ENCODE results near the gene SORCS3.

Gene SORCS3

GRCh38 chr10:104835422-104835821 lies 194.3 kb downstream of the SORCS3 start:
- no peak for DNase-seq
- peaks cover 0 to 3% of the 10 kb centered on the region in 2 donors for H3K9me3 Mint-ChIP-seq
- no peaks in the 10 kb centered on the region for H3K27me3 Mint-ChIP-seq
- H3K4me3 Mint-ChIP-seq = no peak overlapping the region
- no peaks in the 10 kb centered on the region for H3K4me1 Mint-ChIP-seq
- no peak for ATAC-seq (replicated peaks)
- H3K36me3 Mint-ChIP-seq = no peaks in the 10 kb centered on the region
- H3K27ac Mint-ChIP-seq = no peak overlapping the region

GRCh38 chr10:104842704-104843103 lies 201.6 kb downstream of the SORCS3 start:
- ATAC-seq (replicated peaks) (no peak), DNase-seq (no peak)
- no peaks in the 10 kb centered on the region for H3K27me3 Mint-ChIP-seq
- no peak overlapping the region for H3K27ac Mint-ChIP-seq
- no peaks in the 10 kb centered on the region for H3K4me1 Mint-ChIP-seq
- H3K36me3 Mint-ChIP-seq = no peaks in the 10 kb centered on the region
- H3K4me3 Mint-ChIP-seq = no peak overlapping the region
- H3K9me3 Mint-ChIP-seq = peaks cover 2 to 3% of the 10 kb centered on the region in 2 donors

GRCh38 chr10:104844073-104844472 lies 203.0 kb downstream of the SORCS3 start:
- Mint-ChIP-seq H3K4me1 (no peaks in the 10 kb centered on the region), H3K4me3 (no peak overlapping the region), H3K27me3 (no peaks in the 10 kb centered on the region), H3K27ac (no peak overlapping the region), H3K36me3 (no peaks in the 10 kb centered on the region), H3K9me3 (peaks cover 2% of the 10 kb centered on the region in 2 donors)
- ATAC-seq (replicated peaks) = no peak
- no peak for DNase-seq

GRCh38 chr10:104850023-104850422 lies 208.9 kb downstream of the SORCS3 start:
- Mint-ChIP-seq H3K9me3 (peaks cover 0 to 2% of the 10 kb centered on the region in 2 donors), H3K4me3 (no peak overlapping the region), H3K27ac (no peak overlapping the region), H3K27me3 (no peaks in the 10 kb centered on the region), H3K36me3 (no peaks in the 10 kb centered on the region), H3K4me1 (no peaks in the 10 kb centered on the region)
- DNase-seq (no peak), ATAC-seq (replicated peaks) (no peak)

- H3K4me3 Mint-ChIP-seq = no peak overlapping the region
- ATAC-seq (replicated peaks) = no peak
Observed at GRCh38 chr10:104867966-104868598, 227.0 kb downstream of the SORCS3 start.

GRCh38 chr10:104872691-104873090 lies 231.6 kb downstream of the SORCS3 start:
- H3K27me3 Mint-ChIP-seq = no peaks in the 10 kb centered on the region
- ATAC-seq (replicated peaks) = no peak
- no peaks in the 10 kb centered on the region for H3K36me3 Mint-ChIP-seq
- no peak overlapping the region for H3K27ac Mint-ChIP-seq
- peaks cover 0 to 2% of the 10 kb centered on the region in 2 donors for H3K9me3 Mint-ChIP-seq
- H3K4me1 Mint-ChIP-seq = no peaks in the 10 kb centered on the region
- no peak for DNase-seq
- H3K4me3 Mint-ChIP-seq = no peak overlapping the region

More at GRCh38 chr10:104867966-104868598, 227.0 kb downstream of the SORCS3 start:
- no peaks in the 10 kb centered on the region for H3K36me3 Mint-ChIP-seq
- no peak overlapping the region for H3K27ac Mint-ChIP-seq
- no peaks in the 10 kb centered on the region for H3K4me1 Mint-ChIP-seq
- no peak for DNase-seq
- no peaks in the 10 kb centered on the region for H3K27me3 Mint-ChIP-seq
- peaks cover 0 to 6% of the 10 kb centered on the region in 2 donors for H3K9me3 Mint-ChIP-seq

- Mint-ChIP-seq H3K27ac (no peak overlapping the region), H3K27me3 (no peaks in the 10 kb centered on the region), H3K4me3 (no peak overlapping the region), H3K4me1 (no peaks in the 10 kb centered on the region), H3K36me3 (no peaks in the 10 kb centered on the region), H3K9me3 (peaks cover 0 to 2% of the 10 kb centered on the region in 2 donors)
- no peak for DNase-seq
- no peak for ATAC-seq (replicated peaks)
Observed at GRCh38 chr10:104873161-104873560, 232.1 kb downstream of the SORCS3 start.

- Mint-ChIP-seq H3K4me1 (no peaks in the 10 kb centered on the region), H3K36me3 (no peaks in the 10 kb centered on the region), H3K9me3 (no peaks in the 10 kb centered on the region), H3K27me3 (no peaks in the 10 kb centered on the region), H3K4me3 (no peak overlapping the region), H3K27ac (no peak overlapping the region)
- ATAC-seq (replicated peaks) (no peak), DNase-seq (no peak)
Observed at GRCh38 chr10:104875561-104875960, 234.5 kb downstream of the SORCS3 start.

GRCh38 chr10:104880624-104881398 lies 239.7 kb downstream of the SORCS3 start:
- no peaks in the 10 kb centered on the region for H3K4me1 Mint-ChIP-seq
- H3K9me3 Mint-ChIP-seq = peaks cover 2 to 4% of the 10 kb centered on the region in 2 donors
- H3K27ac Mint-ChIP-seq = no peak overlapping the region
- peaks cover 0 to 13% of the 10 kb centered on the region in 2 donors for H3K27me3 Mint-ChIP-seq
- ATAC-seq (replicated peaks) (no peak), DNase-seq (no peak)
- H3K4me3 Mint-ChIP-seq = no peak overlapping the region
- H3K36me3 Mint-ChIP-seq = no peaks in the 10 kb centered on the region

GRCh38 chr10:104881740-104882139 lies 240.7 kb downstream of the SORCS3 start:
- Mint-ChIP-seq H3K4me3 (no peak overlapping the region), H3K27ac (no peak overlapping the region), H3K9me3 (peaks cover 2 to 4% of the 10 kb centered on the region in 2 donors), H3K27me3 (peaks cover 0 to 13% of the 10 kb centered on the region in 2 donors), H3K4me1 (no peaks in the 10 kb centered on the region), H3K36me3 (no peaks in the 10 kb centered on the region)
- ATAC-seq (replicated peaks) (no peak), DNase-seq (no peak)

- Mint-ChIP-seq H3K27me3 (no peaks in the 10 kb centered on the region), H3K4me1 (no peaks in the 10 kb centered on the region), H3K36me3 (no peaks in the 10 kb centered on the region), H3K27ac (no peak overlapping the region), H3K9me3 (peaks cover 10 to 13% of the 10 kb centered on the region in 2 donors), H3K4me3 (no peak overlapping the region)
- no peak for ATAC-seq (replicated peaks)
- DNase-seq = no peak
Observed at GRCh38 chr10:104892879-104893617, 252.0 kb downstream of the SORCS3 start.

GRCh38 chr10:104893701-104894100 lies 252.6 kb downstream of the SORCS3 start:
- Mint-ChIP-seq H3K27me3 (no peaks in the 10 kb centered on the region), H3K36me3 (no peaks in the 10 kb centered on the region), H3K9me3 (peaks cover 5 to 10% of the 10 kb centered on the region in 2 donors), H3K4me3 (no peak overlapping the region), H3K4me1 (no peaks in the 10 kb centered on the region), H3K27ac (no peak overlapping the region)
- ATAC-seq (replicated peaks) (no peak), DNase-seq (no peak)

- no peaks in the 10 kb centered on the region for H3K27me3 Mint-ChIP-seq
- peaks cover 0 to 8% of the 10 kb centered on the region in 2 donors for H3K9me3 Mint-ChIP-seq
- H3K4me1 Mint-ChIP-seq = no peaks in the 10 kb centered on the region
- H3K4me3 Mint-ChIP-seq = no peak overlapping the region
- ATAC-seq (replicated peaks) = no peak
- no peak overlapping the region for H3K27ac Mint-ChIP-seq
- no peak for DNase-seq
- H3K36me3 Mint-ChIP-seq = no peaks in the 10 kb centered on the region
Observed at GRCh38 chr10:104894681-104895080, 253.6 kb downstream of the SORCS3 start.

- Mint-ChIP-seq H3K27me3 (no peaks in the 10 kb centered on the region), H3K27ac (no peak overlapping the region), H3K4me3 (no peak overlapping the region), H3K4me1 (no peaks in the 10 kb centered on the region), H3K9me3 (peaks cover 0 to 3% of the 10 kb centered on the region in 2 donors), H3K36me3 (no peaks in the 10 kb centered on the region)
- DNase-seq (no peak), ATAC-seq (replicated peaks) (no peak)
Observed at GRCh38 chr10:104895541-104895940, 254.5 kb downstream of the SORCS3 start.

Data from stimulated activated naive B cell treated with anti-CD40 and anti-IgM and Interleukin-4, amounts not matched to agents 10 μg/mL and 1 μg/mL and 100 μg/mL, for 72 hours (primary cell).